ENCODE data around the gene CNTNAP2.

The CNTNAP2 gene

DNA sequence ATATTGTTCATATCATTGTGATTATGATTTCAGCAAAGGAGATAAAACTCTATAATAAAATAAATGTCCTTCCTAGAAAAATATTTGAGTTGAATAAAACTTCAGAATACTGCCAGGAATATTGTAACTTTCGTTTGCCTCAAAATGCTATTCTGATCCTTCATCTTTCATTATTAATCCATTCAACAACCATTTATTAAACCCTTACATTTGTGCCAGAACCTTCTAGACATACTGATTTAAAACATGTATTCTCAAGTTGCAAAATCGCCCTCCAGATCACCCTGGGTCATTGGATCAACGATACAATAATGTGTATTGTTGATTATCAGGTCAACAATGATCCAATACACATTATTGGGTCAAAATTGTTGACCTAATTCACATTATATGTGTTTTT lies 759.8 kb downstream of the CNTNAP2 start:
- H3K4me3 ChIP-seq (ENCODE audit: low read depth, low read length), result no peak overlapping the region
- CTCF ChIA-PET, result no interaction called here
- no peaks in the 10 kb centered on the region for H3K36me3 ChIP-seq (ENCODE audit: control insufficient read depth in 2 of 2, insufficient read depth in 1 of 2, low read length in 2 of 2)
- H3K27ac ChIP-seq (ENCODE audit: extremely low read depth, low read depth, low read length), result no peak overlapping the region
- no peaks in the 10 kb centered on the region for H3K4me1 ChIP-seq (ENCODE audit: control insufficient read depth, insufficient read depth, low read length)
- no peak for TF ChIP-seq ZNF529 (tag by site-specific recombination; IDR thresholded peaks at IDR 0.05; ENCODE audit: insufficient replicate concordance)
- TF ChIP-seq, protein P1, sequence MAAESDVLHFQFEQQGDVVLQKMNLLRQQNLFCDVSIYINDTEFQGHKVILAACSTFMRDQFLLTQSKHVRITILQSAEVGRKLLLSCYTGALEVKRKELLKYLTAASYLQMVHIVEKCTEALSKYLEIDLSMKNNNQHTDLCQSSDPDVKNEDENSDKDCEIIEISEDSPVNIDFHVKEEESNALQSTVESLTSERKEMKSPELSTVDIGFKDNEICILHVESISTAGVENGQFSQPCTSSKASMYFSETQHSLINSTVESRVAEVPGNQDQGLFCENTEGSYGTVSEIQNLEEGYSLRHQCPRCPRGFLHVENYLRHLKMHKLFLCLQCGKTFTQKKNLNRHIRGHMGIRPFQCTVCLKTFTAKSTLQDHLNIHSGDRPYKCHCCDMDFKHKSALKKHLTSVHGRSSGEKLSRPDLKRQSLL (tag by site-specific recombination; IDR thresholded peaks at IDR 0.05), result no peak
- no peak for TF ChIP-seq ZNF214 (tag by site-specific recombination; IDR thresholded peaks at IDR 0.05; ENCODE audit: borderline replicate concordance)
- TF ChIP-seq, protein P2, sequence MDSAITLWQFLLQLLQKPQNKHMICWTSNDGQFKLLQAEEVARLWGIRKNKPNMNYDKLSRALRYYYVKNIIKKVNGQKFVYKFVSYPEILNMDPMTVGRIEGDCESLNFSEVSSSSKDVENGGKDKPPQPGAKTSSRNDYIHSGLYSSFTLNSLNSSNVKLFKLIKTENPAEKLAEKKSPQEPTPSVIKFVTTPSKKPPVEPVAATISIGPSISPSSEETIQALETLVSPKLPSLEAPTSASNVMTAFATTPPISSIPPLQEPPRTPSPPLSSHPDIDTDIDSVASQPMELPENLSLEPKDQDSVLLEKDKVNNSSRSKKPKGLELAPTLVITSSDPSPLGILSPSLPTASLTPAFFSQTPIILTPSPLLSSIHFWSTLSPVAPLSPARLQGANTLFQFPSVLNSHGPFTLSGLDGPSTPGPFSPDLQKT (IDR thresholded peaks at IDR 0.05; ENCODE audit: borderline replicate concordance, low read depth, low read length), result no peak
- no peak for TF ChIP-seq ZNF707 (tag by site-specific recombination; IDR thresholded peaks at IDR 0.05)
- no peak for TF ChIP-seq GLIS2 (tag by site-specific recombination; IDR thresholded peaks at IDR 0.05)
- TF ChIP-seq YY1 (tag by site-specific recombination; IDR thresholded peaks at IDR 0.05), result no peak
- no peak for TF ChIP-seq SP3 (tag by site-specific recombination; IDR thresholded peaks at IDR 0.05)
- TF ChIP-seq, protein P3, sequence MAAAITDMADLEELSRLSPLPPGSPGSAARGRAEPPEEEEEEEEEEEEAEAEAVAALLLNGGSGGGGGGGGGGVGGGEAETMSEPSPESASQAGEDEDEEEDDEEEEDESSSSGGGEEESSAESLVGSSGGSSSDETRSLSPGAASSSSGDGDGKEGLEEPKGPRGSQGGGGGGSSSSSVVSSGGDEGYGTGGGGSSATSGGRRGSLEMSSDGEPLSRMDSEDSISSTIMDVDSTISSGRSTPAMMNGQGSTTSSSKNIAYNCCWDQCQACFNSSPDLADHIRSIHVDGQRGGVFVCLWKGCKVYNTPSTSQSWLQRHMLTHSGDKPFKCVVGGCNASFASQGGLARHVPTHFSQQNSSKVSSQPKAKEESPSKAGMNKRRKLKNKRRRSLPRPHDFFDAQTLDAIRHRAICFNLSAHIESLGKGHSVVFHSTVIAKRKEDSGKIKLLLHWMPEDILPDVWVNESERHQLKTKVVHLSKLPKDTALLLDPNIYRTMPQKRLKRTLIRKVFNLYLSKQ (tag by site-specific recombination; IDR thresholded peaks at IDR 0.05; ENCODE audit: borderline replicate concordance), result no peak
- POLR2A ChIA-PET, result no interaction called here
- H3K9me3 ChIP-seq (ENCODE audit: control insufficient read depth, insufficient read depth, low read depth, low read length), result no peaks in the 10 kb centered on the region

DNA sequence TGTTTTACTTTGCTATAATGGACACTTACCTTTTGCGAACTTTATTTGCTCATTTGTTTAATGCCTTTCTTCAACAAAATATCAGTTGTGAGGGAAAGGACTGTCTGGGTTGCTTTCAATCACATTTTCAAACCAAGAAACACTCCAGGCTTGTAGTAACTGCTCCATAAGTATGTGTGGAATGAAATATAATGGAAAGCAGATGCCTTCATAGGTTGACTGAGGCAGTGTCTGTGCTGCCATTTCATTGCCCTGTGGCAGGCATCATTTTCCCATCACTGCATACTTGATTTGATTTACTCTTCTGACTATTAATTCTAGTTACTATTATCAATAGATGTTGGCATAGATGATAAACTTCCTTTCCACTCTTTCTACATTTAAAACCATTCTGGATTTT lies 762.3 kb downstream of the CNTNAP2 start:
- POLR2A ChIA-PET, result no interaction called here

More for the DNA sequence above, 762.3 kb downstream of the CNTNAP2 start:
- Histone ChIP-seq H3K4me3 (ENCODE audit: low read depth, low read length) (no peak overlapping the region), H3K4me1 (ENCODE audit: control insufficient read depth, insufficient read depth, low read length) (no peaks in the 10 kb centered on the region), H3K27ac (ENCODE audit: extremely low read depth, low read depth, low read length) (no peak overlapping the region), H3K9me3 (ENCODE audit: control insufficient read depth, insufficient read depth, low read depth, low read length) (no peaks in the 10 kb centered on the region), H3K36me3 (ENCODE audit: control insufficient read depth in 2 of 2, insufficient read depth in 1 of 2, low read length in 2 of 2) (no peaks in the 10 kb centered on the region)
- TF ChIP-seq BCL11B (tag by site-specific recombination; IDR thresholded peaks at IDR 0.05; ENCODE audit: low read depth) (no peak), ZNF350 (tag by site-specific recombination; IDR thresholded peaks at IDR 0.05) (no peak), ZNF549 (tag by site-specific recombination; IDR thresholded peaks at IDR 0.05) (no peak), ZNF473 (tag by site-specific recombination; IDR thresholded peaks at IDR 0.05) (no peak), ZNF830 (tag by site-specific recombination; IDR thresholded peaks at IDR 0.05; ENCODE audit: low read depth) (no peak), ZFP37 (tag by site-specific recombination; IDR thresholded peaks at IDR 0.05) (no peak)
- TF ChIP-seq, protein P3 (tag by site-specific recombination; IDR thresholded peaks at IDR 0.05; ENCODE audit: borderline replicate concordance), result no peak
- TF ChIP-seq, protein P4, sequence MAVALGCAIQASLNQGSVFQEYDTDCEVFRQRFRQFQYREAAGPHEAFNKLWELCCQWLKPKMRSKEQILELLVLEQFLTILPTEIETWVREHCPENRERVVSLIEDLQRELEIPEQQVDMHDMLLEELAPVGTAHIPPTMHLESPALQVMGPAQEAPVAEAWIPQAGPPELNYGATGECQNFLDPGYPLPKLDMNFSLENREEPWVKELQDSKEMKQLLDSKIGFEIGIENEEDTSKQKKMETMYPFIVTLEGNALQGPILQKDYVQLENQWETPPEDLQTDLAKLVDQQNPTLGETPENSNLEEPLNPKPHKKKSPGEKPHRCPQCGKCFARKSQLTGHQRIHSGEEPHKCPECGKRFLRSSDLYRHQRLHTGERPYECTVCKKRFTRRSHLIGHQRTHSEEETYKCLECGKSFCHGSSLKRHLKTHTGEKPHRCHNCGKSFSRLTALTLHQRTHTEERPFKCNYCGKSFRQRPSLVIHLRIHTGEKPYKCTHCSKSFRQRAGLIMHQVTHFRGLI (tag by site-specific recombination; IDR thresholded peaks at IDR 0.05), result no peak
- TF ChIP-seq, protein P5, sequence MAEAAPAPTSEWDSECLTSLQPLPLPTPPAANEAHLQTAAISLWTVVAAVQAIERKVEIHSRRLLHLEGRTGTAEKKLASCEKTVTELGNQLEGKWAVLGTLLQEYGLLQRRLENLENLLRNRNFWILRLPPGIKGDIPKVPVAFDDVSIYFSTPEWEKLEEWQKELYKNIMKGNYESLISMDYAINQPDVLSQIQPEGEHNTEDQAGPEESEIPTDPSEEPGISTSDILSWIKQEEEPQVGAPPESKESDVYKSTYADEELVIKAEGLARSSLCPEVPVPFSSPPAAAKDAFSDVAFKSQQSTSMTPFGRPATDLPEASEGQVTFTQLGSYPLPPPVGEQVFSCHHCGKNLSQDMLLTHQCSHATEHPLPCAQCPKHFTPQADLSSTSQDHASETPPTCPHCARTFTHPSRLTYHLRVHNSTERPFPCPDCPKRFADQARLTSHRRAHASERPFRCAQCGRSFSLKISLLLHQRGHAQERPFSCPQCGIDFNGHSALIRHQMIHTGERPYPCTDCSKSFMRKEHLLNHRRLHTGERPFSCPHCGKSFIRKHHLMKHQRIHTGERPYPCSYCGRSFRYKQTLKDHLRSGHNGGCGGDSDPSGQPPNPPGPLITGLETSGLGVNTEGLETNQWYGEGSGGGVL (tag by site-specific recombination; IDR thresholded peaks at IDR 0.05), result no peak
- CTCF ChIA-PET, result interaction anchor here (0.7 kb wide), 1 partner anchor 11 kb away, joined by 3 read pairs; no protein-coding TSS in a partner anchor
